ENCODE data around the gene RNF213.
"Not testable (repeated sequence)": the region's sequence is repeated elsewhere in the genome, so short reads cannot be mapped to it uniquely, and the experiment has no call there.

Gene RNF213

DNA sequence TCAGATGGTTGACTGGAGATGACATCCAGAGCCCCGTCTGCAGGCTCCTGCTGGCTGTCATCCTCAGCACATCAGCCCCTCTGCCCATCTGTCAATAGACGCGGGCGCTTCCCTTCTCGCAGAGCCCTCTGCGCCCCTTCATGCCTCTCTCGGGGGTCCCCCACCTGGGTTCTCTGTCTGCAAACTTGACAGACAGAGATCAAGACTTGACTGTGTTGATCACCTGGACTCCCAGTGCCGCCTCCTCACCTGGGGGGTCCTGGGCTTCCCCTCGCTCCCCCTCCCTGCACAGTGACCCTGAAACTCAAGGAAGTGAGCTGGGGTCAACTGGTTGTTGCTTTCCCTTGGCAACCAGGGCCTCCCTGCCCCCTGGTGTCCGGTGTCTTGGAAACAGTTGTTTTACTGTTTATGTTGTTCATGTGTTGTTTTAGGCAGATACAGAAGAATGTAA is 31.9 kb downstream of the RNF213 start:
- no peak for DNase-seq
- no peak for ATAC-seq

DNA sequence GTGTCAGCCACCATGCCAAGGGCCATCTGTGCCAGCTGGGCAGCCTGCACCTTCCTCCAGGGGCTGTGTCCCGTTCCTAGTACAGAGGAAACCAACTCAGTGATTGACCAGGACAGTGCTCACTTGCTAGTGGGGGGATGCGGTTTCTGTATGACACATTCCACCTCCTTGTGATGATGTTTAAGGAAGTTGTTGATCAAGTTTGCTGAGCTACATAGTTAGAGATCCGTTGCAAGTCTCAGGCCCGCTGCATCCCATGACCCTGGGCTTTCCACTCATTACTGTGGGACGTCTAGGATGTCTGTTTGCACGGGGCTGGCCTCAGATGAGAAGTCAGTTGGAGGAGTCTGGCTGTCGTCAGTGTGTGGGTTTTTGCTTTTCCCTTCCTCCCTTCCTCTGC is 33.6 kb downstream of the RNF213 start:
- no peak for DNase-seq
- ATAC-seq, result no peak

DNA sequence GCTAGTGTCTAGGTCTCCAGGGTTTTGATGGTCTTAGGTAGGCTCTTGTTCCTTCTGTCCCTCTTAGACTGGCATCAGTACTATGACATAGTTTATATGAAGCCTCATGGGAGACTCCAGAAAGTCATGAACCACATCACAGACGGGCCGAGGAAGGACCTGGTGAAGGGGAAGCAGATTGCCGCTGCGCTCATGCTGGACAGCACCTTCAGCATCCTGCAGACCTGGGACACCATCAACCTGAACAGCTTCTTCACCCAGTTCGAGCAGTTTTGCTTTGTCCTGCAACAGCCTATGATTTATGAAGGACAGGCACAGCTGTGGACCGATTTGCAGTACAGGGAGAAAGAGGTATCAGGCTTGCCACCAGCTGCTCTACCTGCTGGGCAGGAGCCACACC is 34.0 kb downstream of the RNF213 start:
- ATAC-seq, result no peak
- DNase-seq, result no peak

DNA sequence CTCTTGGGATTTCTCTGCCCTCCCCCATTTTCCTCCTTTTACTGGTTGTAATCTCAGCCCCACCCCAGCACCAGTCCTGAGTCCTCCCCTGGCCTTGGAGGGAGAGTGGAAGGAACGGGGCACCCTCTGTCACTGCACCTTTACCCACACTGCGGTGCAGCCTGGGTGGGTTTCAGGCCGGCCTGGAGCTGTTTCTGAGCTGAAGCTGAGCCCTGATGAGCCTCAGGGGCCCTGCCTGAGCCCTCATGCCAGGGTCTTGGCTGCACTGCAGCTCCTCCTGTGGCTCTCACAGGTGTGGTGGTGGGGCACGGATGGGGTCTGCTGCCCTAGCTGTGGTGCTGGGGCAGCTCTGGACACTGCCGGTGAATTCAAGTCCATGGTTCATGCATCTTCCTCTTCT is 34.5 kb downstream of the RNF213 start:
- DNase-seq (no peak), ATAC-seq (no peak)

DNA sequence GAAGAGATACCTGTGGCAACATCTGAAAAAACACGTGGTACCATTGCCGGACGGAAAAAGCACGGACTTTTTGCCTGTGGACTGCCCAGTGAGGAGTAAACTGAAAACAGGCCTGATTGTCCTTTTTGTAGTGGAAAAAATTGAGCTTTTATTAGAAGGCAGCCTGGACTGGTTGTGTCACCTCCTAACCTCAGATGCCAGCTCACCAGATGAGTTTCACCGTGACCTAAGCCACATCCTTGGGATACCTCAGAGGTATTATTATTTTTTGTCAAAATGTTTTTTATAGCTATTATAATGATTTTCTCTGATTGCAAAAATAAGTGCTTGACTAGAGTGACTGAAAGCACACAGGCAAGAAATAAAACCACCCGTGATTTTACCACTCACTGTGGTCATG is 34.9 kb downstream of the RNF213 start:
- ATAC-seq (no peak), DNase-seq (no peak)

DNA sequence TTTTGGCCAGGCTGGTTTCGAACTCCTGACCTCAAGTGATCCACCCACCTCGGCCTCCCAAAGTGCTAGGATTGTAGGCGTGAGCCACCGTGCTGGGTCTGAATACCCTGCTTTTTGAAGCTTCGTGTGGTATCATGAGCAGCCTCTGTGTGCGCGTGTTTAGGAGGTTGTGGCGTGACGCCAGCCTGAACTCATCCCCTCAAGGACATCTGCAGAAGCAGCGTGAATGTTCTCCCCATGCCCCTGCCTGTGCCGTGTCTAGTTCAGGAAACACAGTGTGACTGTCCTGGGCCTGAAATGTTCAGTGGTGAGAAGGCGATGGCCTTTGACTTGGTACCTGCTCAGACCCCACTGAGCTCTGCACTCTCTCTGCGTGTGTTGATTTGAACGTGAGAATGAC is 35.6 kb downstream of the RNF213 start:
- ATAC-seq (no peak), DNase-seq (no peak)

DNA sequence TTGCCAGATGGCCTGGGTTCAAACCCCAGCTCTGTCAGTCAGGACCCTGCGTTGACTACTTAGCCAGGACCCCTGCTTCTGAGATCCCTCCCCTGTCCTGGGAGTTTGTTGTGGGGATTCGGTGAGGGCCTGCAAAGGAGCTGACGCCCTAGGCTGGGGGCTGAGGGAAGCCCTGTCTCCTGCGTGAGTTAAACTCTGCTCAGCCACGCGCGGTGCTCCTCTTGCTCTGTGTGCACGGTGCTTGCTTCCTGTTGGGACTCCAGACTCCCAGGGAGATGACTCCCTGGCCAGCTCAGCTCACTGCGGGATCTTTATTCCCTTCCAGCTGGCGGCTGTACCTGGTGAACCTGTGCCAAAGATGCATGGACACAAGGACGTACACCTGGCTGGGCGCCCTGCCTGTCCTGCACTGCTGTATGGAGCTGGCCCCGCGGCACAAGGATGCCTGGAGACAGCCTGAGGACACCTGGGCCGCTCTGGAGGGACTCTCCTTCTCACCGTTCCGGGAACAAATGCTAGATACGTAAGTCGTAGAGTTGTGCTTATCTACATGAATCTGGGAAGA is 37.4 kb downstream of the RNF213 start:
- DNase-seq, result no peak
- no peak for ATAC-seq

DNA sequence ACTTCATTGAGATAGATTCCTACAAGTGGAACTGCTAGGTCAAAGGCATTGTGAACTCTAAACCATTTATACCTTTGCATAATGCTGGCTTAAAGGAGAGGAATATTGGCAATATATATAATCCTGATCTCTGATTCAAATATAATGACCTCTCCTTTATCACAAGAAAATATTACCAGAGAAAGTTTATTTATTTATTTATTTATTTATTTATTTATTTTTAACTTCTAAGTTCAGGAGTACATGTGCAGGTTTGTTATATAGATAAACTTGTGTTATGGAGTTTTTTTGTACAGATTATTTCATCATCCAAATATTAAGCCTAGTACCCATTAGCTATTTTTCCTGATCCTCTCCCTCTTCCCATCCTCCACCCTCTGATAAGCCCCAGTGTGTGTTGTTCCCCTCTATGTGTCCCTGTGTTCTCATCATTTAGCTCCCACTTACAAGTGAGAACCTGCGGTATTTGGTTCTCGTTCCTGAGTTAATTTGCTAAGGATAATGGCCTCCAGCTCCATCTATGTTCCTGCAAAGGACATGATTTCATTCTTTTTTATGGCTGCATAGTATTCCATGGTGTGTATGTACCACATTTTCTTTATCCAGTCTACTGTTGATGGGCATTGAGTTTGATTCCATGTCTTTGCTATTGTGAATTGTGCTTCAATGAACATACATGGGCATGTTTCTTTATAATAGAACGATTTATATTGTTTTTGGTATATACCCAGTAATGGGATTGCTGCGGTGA is 38.9 kb downstream of the RNF213 start:
- ATAC-seq, DNase-seq: not testable (repeated sequence)

DNA sequence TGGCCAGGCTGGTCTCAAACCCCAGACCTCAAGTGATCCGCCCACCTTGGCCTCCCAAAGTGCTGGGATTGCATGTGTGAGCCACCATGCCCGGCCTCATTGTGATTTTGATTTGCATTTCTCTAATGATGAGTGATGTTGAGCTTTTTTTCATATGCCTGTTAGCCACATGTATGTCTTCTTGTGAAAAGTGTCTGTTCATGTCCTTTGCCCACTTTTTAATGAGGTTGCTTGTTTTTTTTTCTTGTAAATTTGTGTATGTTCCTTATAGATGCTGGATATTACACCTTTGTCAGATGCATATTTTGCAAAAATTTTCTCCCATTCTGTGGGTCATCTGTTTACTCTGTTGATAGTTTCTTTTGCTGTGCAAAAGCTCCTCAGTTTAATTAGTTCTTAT is 40.1 kb downstream of the RNF213 start:
- not testable (repeated sequence) for DNase-seq, ATAC-seq

DNA sequence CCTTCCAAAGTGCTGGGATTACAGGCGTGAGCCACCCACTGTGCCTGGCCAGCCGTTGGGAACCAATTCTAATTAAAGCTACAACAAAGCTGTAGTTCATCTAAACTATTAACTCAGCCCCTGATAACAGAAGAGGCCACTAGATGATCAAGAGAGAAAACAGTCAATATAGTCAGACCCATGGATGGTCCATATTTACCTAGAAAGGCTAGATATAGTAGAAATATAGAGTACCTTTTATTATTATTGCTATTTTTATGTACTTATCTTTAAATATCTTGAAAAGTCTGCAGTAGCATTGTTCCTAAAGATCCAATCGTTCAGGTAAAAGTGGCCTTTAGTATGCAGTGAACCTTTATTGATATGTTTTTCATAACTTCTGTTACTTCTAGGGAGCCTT is 43.2 kb downstream of the RNF213 start:
- no peak for ATAC-seq
- DNase-seq, result no peak

DNA sequence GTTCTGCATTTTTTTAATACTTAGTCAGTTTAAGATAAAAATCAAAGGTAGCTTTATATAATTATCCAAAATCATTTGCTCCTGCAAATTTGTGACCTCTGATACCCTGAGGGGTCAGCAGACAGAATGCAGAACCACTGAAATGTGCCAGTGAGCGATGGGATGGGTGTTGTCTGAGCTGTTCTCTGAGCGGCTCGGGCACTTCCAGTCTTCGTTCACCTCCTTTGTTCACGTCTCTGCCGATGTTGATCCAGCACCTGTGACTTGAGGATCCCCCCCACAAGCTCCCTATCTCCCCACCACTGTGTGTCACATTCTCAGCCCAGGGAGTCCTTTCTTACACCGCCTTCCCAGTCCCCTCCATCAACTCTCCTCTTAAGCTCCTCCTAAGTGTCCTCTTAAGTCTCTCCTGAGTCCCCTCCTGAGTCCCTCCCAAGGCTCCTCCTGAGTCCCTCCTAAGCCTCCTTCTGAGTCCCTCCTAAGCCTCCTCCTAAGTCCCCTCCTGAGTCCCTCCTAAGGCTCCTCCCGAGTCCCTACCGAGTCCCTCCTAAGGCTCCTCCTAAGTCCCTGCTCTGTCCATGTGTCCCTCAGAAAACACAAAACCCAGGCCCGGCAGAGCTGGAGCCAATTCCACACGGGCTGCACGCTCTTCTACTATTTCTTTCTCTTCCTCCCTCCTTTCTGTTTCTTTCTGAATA is 47.5 kb downstream of the RNF213 start:
- no peak for ATAC-seq
- no peak for DNase-seq

DNA sequence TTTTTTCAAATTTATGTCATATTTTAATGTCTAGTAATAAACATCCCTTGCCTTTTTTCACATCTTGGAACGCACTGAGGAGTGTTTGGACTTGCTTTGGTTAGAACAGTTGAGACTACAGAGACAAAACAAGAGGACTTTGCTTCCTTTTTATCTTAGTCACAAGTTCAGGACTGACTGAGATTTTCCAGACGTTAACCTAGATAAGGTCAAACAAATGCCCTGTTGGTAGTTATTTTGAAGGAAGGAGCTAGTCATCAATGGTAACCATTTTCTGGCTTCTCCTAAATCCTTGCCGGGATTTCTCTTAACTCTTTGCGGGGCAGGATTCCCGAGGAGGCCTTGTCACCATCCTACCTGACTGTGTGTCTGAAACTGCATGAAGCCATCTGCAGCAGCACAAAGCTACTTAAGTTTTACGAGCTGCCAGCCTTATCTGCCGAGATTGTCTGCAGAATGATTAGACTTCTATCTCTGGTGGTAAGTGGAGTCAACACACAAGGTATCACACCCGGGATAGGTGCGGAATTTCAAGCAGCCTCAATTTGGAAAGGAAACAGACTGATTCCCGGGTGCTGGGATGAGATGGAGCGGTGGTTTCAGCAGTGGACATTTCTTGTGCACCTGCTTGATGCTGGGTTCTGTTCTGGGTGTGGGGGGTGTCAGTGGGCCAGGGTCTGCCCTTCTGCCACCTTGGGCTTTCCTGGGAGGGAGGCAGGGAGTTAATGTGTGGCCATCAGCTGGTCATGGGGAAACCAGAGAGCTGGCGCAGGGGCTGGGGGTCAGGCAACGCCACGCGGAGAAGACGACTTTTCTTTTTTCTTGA is 48.3 kb downstream of the RNF213 start:
- ATAC-seq, result no peak
- DNase-seq, result no peak

DNA sequence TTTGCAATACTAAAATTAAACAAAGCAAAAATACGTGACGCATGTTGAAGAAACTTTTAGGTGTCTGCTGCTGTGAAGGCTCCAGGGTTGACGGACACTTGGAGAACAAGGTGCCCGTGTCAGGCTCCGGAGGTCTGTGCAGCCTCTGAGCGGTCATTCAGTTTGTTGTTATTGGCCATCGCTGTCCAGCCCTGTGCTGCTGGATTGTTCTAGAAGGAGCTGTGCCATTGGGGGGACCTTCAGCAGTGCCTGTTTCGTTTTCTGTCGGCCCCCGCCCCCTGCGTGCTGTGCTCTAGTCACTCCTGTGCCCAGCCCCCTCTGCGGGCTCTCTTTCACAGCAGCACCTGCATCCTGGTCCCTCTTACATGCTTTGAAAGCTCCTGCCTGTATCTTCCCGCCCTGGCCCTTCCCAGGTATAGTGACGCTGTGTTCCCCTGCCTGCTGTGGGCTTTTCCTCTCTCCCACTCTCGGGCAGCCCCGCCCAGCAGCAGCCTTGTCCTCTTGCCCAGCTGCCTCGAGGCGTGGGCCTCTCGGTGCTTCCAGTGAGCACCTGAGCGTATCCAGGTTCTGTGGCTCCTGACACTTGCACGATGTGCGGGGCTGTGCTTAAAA is 50.7 kb downstream of the RNF213 start:
- no peak for DNase-seq
- no peak for ATAC-seq

DNA sequence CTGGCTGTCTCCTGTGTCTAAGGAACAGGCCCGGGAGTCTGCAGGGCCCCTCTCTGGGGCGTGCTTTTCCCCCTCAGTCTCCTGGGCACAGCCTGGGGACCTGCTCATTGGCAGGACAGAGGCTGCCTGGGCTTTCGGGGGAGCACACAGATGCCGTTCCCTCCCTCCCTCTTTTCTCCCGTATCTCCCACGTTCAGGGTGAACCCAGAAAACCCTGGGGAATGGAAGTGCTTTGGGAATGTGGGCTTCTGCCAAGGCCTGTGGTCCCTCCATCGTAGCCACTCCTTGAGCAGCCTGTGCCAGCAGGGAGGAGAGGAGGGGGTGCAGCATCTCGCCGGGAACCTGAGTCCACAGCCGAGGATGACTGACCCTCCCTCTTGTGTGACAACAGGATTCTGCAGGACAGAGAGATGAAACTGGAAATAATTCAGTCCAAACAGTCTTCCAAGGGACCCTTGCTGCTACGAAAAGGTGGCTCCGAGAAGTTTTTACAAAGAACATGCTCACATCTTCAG is 52.0 kb downstream of the RNF213 start:
- ATAC-seq (no peak), DNase-seq (no peak)

DNA sequence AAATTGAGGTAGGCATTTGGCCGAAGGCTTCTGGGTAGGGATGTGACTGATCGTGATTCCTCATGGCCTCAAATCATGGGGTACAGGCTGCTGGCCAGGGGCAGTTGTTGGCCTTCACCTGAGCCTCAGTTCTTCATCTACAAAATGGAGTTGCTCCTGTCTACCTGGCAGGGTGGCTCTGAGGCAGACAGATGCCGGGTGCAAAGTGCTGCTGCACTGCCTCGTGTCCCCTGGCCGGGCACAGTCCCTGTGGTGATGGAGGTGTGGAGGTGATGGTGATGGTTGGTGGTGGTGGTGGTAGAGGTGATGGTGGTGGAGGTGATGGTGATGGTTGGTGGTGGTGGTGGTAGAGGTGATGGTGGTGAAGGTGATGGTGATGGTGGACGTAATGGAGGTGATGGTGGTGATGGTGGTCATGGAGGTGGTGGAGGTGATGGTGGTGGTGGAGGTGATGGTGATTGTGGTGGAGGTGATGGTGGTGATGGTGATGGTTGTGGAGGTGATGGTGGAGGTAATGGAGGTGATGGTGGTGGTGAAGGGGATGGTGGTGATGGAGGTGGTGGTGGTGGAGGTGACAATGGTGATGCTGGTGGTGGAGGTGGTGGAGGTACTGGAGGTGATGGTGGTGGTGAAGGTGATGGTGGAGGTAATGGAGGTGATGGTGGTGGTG is 52.6 kb downstream of the RNF213 start:
- ATAC-seq (no peak), DNase-seq (no peak)

DNA sequence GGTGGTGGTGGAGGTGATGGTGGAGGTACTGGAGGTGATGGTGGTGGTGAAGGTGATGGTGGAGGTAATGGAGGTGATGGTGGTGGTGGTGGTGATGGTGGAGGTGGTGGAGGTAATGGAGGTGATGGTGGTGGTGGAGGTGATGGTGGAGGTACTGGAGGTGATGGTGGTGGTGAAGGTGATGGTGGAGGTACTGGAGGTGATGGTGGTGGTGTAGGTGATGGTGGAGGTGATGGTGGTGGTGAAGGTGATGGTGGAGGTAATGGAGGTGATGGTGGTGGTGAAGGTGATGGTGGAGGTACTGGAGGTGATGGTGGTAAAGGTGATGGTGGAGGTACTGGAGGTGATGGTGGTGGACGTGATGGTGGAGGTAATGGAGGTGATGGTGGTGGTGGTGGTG is 53.3 kb downstream of the RNF213 start:
- ATAC-seq, DNase-seq: not testable (repeated sequence)

DNA sequence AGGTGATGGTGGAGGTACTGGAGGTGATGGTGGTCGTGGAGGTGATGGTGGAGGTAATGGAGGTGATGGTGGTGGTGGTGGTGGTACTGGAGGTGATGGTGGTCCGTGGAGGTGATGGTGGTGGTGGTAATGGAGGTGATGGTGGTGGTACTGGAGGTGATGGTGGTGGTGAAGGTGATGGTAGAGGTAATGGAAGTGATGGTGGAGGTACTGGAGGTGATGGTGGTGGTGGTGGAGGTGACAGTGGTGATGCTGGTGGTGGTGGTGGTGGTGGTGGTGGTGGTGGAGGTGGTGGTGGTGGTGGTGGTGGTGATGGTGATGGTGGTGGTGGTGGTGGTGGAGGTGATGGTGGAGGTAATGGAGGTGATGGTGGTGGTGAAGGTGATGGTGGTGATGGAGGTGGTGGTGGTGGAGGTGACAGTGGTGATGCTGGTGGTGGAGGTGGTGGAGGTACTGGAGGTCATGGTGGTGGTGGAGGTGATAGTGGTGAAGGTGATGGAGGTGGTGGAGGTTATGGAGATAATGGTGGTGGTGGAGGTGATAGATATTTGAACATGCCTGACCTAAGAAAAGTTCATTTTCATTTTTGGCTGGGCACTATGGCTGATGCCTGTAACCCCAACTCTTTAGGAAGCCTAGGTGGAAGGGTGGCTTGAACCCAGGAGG is 55.0 kb downstream of the RNF213 start:
- ATAC-seq (no peak), DNase-seq (no peak)

DNA sequence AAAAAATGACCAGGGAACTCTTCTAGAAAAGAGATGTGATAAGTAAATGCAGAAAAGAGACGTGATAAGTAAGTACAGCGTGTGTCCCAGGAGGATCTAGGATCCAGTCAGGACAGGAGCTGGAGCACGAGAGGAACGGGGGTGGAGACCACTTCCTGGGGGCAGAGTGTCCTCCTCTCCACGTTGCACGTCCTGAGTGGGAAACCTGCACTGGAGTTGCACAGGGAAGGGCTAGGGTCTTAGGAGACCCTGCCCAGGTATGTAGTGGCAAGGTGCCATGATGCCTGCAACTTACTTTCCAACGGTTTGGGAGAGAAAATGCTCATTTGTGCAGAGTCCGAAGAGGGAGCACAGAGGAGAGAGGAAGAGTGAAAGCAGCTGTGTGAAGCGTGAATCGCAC is 55.8 kb downstream of the RNF213 start:
- DNase-seq (no peak), ATAC-seq (no peak)

DNA sequence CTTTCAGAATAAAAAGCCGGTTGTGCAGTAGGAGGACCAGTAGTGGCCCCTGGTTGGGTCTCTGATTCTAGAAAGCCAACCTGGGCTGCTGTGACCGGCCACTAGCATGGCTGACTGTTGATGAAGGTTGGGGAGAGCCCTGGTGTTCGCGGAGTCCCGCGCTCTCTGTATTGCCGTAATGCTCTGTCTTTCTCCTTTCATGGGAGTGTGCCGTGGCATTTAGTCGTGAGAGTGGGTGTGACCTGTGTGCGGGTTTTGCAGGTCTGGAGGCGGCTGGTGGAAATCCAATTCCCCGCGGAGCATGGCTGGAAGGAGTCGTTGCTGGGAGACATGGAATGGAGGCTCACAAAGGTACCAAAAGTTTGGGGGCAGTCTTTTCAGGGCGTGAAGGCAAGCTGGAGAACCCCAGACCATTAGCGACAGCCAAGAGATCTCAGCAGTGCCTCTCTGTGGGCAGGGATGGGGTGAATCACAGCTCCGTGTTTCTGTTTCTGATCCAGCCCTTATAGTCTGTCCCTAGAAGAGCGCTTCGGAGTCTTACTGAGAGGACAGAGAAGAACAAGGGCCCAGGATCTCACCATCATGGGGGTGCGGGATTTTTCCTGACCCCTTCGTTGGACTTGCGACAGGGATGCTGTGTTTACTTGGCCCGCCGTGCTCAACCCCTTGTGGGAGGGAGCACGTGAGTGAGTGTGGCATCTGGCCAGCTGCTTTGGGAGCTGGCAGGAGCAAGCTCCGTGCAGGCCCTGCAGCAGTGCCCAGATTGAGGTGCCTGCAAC is 56.5 kb downstream of the RNF213 start:
- DNase-seq, result no peak
- peak; percentile 24 for ATAC-seq

DNA sequence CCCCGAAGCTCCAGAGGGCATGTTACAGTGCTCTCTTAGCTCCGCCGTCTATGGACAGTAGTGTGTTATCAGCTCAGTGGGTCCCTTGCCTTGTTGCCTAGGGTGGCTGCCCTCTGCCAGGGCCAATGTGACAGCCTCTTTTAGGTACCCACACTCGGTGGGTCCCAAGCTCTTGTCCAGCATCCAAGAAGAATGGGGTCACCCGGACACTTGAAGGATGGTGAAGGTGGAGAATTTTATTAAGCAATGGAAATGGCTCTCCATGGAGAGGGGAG is 57.0 kb downstream of the RNF213 start:
- ATAC-seq (no peak), DNase-seq (no peak)
